Measurements from ENCODE around the gene HCRTR2.

The HCRTR2 gene

DNA sequence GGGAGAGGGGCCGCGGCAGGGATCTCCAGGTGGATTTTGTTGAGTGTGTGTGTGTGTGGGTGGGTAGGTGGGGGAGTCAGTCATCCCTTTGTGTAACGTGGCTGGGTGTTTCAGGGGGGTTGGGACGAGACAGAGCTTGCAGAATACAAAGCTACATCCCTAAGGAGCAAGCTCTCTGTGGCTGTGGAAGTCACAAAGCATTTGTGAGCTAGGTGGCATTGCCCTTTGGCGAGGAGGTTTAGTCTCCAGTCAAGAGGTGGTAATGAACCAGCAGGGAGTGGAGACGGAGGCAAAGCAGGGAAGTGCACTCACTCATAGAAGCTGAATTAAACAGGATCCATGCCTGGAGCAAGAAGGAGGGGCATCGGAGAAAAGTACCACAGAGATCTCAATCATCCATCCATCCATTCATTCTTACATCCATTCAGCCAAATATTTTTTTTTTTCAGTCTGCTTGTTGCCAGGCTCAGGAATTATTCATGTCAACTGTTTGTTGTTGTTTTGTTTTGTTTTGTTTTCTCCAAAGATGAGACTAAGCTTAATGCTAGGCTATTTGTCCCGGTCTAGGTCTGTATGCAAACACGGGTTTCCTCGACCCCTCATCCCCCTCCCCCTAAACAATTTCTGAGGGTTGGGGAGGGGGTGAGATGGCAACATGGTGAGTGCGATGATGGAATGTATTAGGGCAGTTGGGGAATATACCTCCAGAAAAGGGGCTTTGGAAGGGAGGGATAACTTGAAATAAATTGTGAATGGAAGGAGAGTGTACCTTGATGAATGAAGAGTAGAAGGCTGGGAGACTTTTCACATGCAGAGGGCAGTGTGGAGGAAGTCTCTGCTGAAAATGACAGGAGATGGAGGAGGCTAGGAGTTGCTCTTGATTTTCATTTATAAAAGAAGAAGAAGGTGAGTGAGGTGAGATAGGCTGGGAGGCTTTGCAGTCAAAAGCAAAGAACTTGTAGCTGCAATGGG is 1.0 kb downstream of the HCRTR2 start:
- no peak for ATAC-seq
- TF ChIP-seq GLIS3 (CRISPR knock-in tag; IDR thresholded peaks at IDR 0.05) (no peak), ZNF565 (CRISPR knock-in tag; conservative IDR thresholded peaks at IDR 0.05; ENCODE audit: low read depth) (no peak), ZFP30 (CRISPR knock-in tag; IDR thresholded peaks at IDR 0.05) (no peak), SNAI2 (CRISPR knock-in tag; IDR thresholded peaks at IDR 0.05) (no peak), ZC3H10 (CRISPR knock-in tag; IDR thresholded peaks at IDR 0.05) (no peak)

DNA sequence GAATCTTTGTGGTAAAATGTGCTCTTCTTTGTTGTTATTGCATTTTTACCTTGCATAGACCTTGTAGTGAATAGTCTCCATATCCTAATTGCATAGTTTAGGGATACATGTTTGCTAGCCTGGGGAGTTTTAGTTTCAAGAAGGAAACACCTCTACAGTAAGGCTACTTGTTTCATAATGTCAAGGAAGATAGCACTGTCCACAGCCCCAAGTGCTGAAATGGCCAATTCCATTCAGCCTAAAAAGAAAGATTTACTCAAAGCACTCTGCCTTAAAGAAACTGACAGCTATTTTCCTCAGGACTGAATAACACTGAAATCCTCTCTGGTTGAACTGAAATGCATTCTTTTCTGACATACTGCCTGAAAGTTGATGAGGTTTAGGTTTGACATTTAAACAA is 2.6 kb downstream of the HCRTR2 start:
- ATAC-seq, result no peak
- TF ChIP-seq, protein P1, sequence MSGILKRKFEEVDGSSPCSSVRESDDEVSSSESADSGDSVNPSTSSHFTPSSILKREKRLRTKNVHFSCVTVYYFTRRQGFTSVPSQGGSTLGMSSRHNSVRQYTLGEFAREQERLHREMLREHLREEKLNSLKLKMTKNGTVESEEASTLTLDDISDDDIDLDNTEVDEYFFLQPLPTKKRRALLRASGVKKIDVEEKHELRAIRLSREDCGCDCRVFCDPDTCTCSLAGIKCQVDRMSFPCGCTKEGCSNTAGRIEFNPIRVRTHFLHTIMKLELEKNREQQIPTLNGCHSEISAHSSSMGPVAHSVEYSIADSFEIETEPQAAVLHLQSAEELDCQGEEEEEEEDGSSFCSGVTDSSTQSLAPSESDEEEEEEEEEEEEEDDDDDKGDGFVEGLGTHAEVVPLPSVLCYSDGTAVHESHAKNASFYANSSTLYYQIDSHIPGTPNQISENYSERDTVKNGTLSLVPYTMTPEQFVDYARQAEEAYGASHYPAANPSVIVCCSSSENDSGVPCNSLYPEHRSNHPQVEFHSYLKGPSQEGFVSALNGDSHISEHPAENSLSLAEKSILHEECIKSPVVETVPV (CRISPR knock-in tag; IDR thresholded peaks at IDR 0.05), result no peak
- TF ChIP-seq TOX (CRISPR knock-in tag; IDR thresholded peaks at IDR 0.05; ENCODE audit: borderline replicate concordance) (no peak), ZNF8 (CRISPR knock-in tag; IDR thresholded peaks at IDR 0.05) (no peak), ZNF565 (CRISPR knock-in tag; conservative IDR thresholded peaks at IDR 0.05; ENCODE audit: low read depth) (no peak), SNAI2 (CRISPR knock-in tag; IDR thresholded peaks at IDR 0.05) (no peak), TSHZ2 (CRISPR knock-in tag; IDR thresholded peaks at IDR 0.05) (no peak), GLIS3 (CRISPR knock-in tag; IDR thresholded peaks at IDR 0.05) (no peak)

DNA sequence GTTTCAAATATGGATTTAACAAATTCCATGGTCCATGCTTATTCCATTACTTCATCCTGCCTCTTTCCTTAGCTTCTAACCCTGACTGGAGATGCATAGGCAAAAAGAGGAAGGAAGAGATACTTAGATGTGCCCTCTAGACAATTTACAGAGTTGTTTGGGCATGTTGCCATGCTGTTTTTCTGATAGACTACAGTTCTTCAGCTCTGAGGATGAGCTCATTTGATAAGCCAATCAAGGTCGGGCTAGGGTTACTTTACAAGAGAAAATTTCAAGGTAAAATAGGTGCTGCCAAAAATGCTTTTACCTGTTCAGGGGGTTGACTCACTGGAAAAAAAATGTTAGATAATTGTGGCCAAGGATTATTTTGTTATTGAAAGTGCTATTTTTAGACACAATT is 5.9 kb downstream of the HCRTR2 start:
- TF ChIP-seq OSR1 (CRISPR knock-in tag; IDR thresholded peaks at IDR 0.05) (no peak), ISL1 (CRISPR knock-in tag; IDR thresholded peaks at IDR 0.05) (no peak)
- ATAC-seq, result no peak

- no peak for TF ChIP-seq TCF4 (CRISPR knock-in tag; IDR thresholded peaks at IDR 0.05; ENCODE audit: borderline replicate concordance)
- no peak for TF ChIP-seq ISL1 (CRISPR knock-in tag; IDR thresholded peaks at IDR 0.05)
- no peak for TF ChIP-seq ARNTL (CRISPR knock-in tag; IDR thresholded peaks at IDR 0.05; ENCODE audit: borderline replicate concordance, low read depth)
- no peak for TF ChIP-seq ZC3H10 (CRISPR knock-in tag; IDR thresholded peaks at IDR 0.05)
- TF ChIP-seq GLIS3 (CRISPR knock-in tag; IDR thresholded peaks at IDR 0.05), result no peak
- TF ChIP-seq ZFP3 (CRISPR knock-in tag; IDR thresholded peaks at IDR 0.05), result no peak
- TF ChIP-seq, protein P1 (CRISPR knock-in tag; IDR thresholded peaks at IDR 0.05), result no peak
- TF ChIP-seq TSHZ2 (CRISPR knock-in tag; IDR thresholded peaks at IDR 0.05), result no peak
- TF ChIP-seq SNAI2 (CRISPR knock-in tag; IDR thresholded peaks at IDR 0.05), result no peak
- TF ChIP-seq ZNF8 (CRISPR knock-in tag; IDR thresholded peaks at IDR 0.05), result no peak
- no peak for TF ChIP-seq TOX (CRISPR knock-in tag; IDR thresholded peaks at IDR 0.05; ENCODE audit: borderline replicate concordance)
- no peak for TF ChIP-seq BACH2 (CRISPR knock-in tag; IDR thresholded peaks at IDR 0.05; ENCODE audit: borderline replicate concordance)
- TF ChIP-seq, protein P2, sequence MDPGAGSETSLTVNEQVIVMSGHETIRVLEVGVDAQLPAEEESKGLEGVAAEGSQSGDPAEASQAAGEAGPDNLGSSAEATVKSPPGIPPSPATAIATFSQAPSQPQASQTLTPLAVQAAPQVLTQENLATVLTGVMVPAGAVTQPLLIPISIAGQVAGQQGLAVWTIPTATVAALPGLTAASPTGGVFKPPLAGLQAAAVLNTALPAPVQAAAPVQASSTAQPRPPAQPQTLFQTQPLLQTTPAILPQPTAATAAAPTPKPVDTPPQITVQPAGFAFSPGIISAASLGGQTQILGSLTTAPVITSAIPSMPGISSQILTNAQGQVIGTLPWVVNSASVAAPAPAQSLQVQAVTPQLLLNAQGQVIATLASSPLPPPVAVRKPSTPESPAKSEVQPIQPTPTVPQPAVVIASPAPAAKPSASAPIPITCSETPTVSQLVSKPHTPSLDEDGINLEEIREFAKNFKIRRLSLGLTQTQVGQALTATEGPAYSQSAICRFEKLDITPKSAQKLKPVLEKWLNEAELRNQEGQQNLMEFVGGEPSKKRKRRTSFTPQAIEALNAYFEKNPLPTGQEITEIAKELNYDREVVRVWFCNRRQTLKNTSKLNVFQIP (CRISPR knock-in tag; IDR thresholded peaks at IDR 0.05; ENCODE audit: borderline replicate concordance, low read depth), result no peak
- no peak for ATAC-seq
Measured at GRCh38 chr6:55182016-55182650, 7.8 kb downstream of the HCRTR2 start.
